NCI-H1048 (cell line): Measurements from ENCODE around the gene CEP290.
"Not testable (repeated sequence)": the region's sequence is repeated elsewhere in the genome, so short reads cannot be mapped to it uniquely, and the experiment has no call there.

ENCODE experiments used
- DNase-seq: peaks from one replicate; lab custom pipeline; 2025; lab: John Stamatoyannopoulos, UW

CEP290 gene

DNA sequence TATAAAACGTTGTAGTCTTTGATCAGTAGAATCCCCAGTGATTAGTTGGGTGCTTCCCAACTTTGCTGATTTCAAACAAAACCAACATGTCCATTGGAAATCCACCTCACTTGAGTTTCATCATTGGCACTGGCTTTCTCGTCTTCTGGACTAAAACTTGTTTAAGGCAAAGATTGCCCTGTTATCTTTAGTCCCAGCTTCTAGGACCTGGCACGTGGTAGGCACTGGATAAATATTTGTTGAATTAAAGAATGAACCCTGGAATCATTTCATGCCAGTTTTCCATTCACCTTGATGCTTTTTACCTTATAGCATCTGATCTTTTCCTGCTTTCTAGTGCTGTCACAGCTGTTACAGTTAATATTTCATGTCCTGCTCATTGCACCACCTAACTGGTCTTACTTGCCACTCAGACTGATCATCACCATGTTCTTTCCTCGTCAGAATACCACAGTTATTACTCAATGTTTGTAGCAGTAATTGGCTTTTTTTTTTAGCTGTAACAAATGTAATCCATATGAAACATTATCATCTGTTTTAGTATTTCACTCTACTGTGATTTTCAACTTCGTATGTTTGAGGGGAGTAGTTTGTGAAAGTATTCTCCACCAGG lies 105.4 kb downstream of the CEP290 start:
- DNase-seq: no peak

DNA sequence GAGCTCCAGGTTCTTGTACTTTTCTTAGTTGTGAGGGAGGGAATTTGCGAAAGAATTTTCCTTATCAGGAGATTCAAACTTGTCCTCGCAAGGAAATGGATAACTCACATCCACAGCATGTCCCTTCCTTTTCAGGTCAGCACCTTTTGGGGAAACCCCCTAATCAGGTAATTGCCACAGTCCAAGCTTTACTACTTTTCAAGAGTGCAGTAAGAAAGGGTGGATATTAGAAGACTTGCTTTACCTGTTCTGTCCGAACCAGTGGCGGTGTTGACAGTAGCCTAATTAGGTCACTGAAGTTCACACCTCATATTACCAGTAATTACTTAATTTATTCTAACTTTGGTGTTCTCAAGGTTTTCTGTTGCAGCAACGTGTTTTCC lies 106.0 kb downstream of the CEP290 start:
- no peak for DNase-seq

- DNase-seq: peak; percentile 71
These were observed 106.5 kb downstream of the CEP290 start for GRCh38 chr12:88035271-88035906.

- DNase-seq: not testable (repeated sequence)
These were observed 110.7 kb downstream of the CEP290 start for GRCh38 chr12:88031161-88031560.

GRCh38 chr12:88029093-88029665 lies 112.7 kb downstream of the CEP290 start, which contains the start of gene C12orf50:
Gene C12orf50, minus strand, starts transcription at chr12:88029401. Its CDS starts 2,439 bp downstream, at chr12:88026962.
- no peak for DNase-seq

DNA sequence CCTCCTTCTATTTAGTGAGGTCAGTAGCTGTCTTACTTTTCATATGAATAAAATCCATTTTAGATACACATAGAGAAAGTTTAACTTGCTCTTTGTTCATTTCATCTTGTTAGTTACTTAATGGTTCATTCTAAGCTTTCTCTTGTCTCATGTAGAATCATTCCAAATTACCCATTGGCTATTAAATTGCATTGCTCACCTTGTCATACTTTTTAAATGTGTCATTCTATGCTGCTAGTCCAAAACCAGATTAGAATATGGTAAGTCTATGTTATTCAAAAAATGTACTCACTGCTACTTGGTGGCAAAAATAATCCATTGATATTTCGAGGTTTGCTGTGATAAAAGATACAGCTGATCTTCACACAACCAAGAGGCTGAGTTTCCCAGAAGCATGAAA lies 115.7 kb downstream of the CEP290 start:
- DNase-seq: no peak

DNA sequence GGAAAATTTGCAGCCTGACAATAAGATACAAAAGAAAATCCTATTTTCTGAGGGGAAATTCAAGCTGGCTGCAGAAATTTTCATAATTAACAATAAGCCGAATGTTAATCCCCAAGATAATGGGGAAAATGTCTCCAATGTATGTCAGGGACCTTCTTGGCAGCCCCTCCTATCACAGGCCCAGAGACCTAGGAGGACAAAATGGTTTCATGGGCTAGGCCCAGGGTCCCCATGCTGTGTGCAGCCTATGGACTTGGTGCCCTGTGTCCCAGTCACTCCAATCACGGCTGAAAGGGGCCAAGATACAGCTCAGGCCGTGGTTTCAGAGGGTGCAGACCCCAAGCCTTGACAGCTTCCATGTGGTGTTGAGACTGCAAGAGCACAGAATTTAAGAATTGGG lies 123.9 kb downstream of the CEP290 start:
- no peak for DNase-seq

- no peak for DNase-seq
These were observed 126.1 kb downstream of the CEP290 start for GRCh38 chr12:88015825-88016224.

DNA sequence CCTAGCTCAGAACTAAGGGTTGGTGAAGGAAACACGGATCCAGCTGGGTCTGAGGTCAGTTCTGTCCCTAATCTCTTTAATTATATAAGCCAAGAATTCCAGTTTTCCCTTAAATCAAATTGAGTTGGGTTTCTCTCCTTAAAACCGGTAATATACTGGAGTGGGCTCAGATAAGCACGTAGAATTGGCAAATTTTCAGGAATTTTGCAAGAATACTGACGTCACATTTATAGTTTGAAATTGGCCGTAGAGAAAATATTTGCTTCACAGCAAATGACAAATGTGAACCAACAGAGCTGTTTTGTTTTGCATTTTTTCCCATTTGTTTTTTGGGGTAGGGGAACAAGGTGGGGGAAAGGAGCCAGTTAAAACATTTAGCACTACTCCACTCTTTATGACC lies 130.1 kb downstream of the CEP290 start:
- no peak for DNase-seq

GRCh38 chr12:88006351-88006750 lies 135.5 kb downstream of the CEP290 start:
- DNase-seq: no peak

GRCh38 chr12:88001327-88001726 lies 140.6 kb downstream of the CEP290 start:
- no peak for DNase-seq
